Lower lobe of right lung (tissue), 2 donors: Measurements from ENCODE around the gene CNTN1. TPM values are rescaled to one million over a fixed set of nuclear protein-coding genes. Genes with fewer than 3 reads are reported as not detected.

Experiments used
- ATAC-seq, 2 donors: fragments of 200-7000 bp; cut with Tn5 transposase; one replicate each; pipeline ENCODE4 v1.9.1; 2020 to 2022; ENCODE audit warnings: mild to moderate bottlenecking in 2 of 2, moderate library complexity in 2 of 2
- DNase-seq: peaks from one replicate; pipeline ENCODE4 v3.0.0-alpha.2; 2020
- H3K27ac ChIP-seq: fragments of 200-600 bp; one replicate; pipeline ENCODE4 v1.8.0; 2022
- H3K27me3 ChIP-seq: fragments of 200-600 bp; one replicate; pipeline ENCODE4 v1.8.0; 2022; ENCODE audit warnings: low read depth
- H3K36me3 ChIP-seq: fragments of 200-600 bp; one replicate; pipeline ENCODE4 v1.8.0; 2022; ENCODE audit warnings: mild to moderate bottlenecking
- H3K4me1 ChIP-seq: fragments of 200-600 bp; one replicate; pipeline ENCODE4 v1.8.0; 2022
- H3K4me3 ChIP-seq: fragments of 200-600 bp; one replicate; pipeline ENCODE4 v1.8.0; 2022; ENCODE audit warnings: mild to moderate bottlenecking
- H3K9me3 ChIP-seq: fragments of 200-600 bp; one replicate; pipeline ENCODE4 v1.8.0; 2022
- intact Hi-C: fragments of 100-400 bp; cut with DNase I; formaldehyde crosslinking; loops from one replicate; pipeline ENCODE4 v1.11.0; 2022
- total RNA-seq: library from RNA; stranded (reverse); fragmentation: NEBNext Ultra II Directional; extraction: Animal tissue kit (Norgen Biotek cat#: 25700); gene quantifications from one replicate; pipeline ENCODE4 v1.2.1, GENCODE V29; 2021
- TF ChIP-seq, protein P1 (sequence below): fragments of 200-600 bp; IDR thresholded peaks from one replicate; pipeline ENCODE4 v1.8.0; 2022; ENCODE audit warnings: antibody characterized with exemption, mild to moderate bottlenecking
- donor health status: DM: no; HTN: yes; CAD: no; lungs with severe emphysema.

The CNTN1 gene
- total RNA-seq, 1 donor from 2014 or later = 12.3 TPM

DNA sequence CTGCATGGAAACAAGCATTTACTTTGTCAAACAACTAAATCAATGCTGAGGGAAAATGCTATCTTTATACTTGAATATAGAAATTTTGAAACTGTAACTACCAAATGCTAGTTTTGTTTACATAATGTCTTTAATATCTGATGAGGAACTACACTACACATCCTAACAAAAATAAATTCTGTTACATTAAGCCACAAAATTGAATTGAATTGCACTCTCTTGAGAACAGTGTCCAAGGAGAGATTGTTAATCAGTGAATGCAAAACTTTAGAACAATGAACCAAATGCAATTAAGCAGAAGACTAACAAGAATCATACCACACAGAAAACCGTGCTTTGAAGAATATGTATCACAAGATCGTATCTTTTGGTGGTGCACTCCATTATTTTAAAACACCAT is 141.6 kb downstream of the CNTN1 start:
- DNase-seq = no peak
- TF ChIP-seq, protein P1, sequence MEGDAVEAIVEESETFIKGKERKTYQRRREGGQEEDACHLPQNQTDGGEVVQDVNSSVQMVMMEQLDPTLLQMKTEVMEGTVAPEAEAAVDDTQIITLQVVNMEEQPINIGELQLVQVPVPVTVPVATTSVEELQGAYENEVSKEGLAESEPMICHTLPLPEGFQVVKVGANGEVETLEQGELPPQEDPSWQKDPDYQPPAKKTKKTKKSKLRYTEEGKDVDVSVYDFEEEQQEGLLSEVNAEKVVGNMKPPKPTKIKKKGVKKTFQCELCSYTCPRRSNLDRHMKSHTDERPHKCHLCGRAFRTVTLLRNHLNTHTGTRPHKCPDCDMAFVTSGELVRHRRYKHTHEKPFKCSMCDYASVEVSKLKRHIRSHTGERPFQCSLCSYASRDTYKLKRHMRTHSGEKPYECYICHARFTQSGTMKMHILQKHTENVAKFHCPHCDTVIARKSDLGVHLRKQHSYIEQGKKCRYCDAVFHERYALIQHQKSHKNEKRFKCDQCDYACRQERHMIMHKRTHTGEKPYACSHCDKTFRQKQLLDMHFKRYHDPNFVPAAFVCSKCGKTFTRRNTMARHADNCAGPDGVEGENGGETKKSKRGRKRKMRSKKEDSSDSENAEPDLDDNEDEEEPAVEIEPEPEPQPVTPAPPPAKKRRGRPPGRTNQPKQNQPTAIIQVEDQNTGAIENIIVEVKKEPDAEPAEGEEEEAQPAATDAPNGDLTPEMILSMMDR = no peak
- intact Hi-C loops = no loop called here
- no peaks in the 10 kb centered on the region for H3K9me3 ChIP-seq
- H3K4me3 ChIP-seq = no peak overlapping the region
- H3K27me3 ChIP-seq = no peaks in the 10 kb centered on the region
- no peak for ATAC-seq
- H3K36me3 ChIP-seq = no peaks in the 10 kb centered on the region
- H3K27ac ChIP-seq = no peak overlapping the region
- H3K4me1 ChIP-seq = no peaks in the 10 kb centered on the region

DNA sequence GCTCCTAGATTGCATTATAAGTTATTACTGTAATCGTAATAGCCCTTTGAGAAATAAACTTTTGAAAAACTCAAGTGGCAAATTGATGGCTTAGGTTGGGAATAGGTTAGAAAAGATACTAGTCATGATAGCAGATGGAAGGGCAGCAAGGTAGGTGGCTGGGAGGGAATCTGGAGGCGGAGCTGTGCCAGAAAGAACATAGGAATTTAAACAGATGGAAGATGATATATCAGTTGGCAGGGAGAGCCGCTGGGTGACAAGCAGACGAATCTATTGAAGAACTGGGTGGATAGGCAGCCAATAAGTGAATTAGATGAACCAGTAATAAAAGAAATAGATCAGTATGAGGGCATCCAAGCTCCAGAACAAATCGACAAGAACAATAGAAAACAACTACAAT is 142.1 kb downstream of the CNTN1 start:
- H3K27me3 ChIP-seq = no peaks in the 10 kb centered on the region
- H3K36me3 ChIP-seq = no peaks in the 10 kb centered on the region
- DNase-seq (no peak), ATAC-seq (no peak)
- intact Hi-C loops = no loop called here
- no peak overlapping the region for H3K4me3 ChIP-seq
- TF ChIP-seq, protein P1 = no peak
- H3K9me3 ChIP-seq = no peaks in the 10 kb centered on the region
- H3K27ac ChIP-seq = no peak overlapping the region
- H3K4me1 ChIP-seq = no peaks in the 10 kb centered on the region

DNA sequence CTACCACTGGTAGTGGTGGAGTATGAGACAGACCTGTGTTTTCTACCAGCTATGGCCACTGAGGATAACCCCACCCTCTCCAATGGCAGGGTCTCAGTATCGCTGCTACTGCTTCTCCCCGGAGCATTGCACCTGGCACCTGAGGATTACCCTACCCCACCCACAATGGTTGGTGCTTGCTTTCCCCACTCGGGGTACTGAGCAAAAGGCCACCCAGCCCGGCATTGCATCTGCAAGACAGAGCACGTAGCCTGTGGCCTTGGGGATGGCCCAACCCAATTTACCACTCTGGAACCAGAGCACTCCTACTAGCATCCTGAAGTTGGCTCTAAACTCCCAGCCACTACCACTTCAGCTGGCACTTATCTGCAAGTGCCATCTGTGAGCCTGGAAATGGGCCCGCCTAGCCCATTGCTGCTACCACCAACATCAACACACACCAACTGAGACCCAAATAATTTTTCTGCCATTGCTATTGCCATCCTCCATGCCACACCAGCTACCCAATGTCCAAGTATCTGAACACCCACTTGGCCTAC is 145.7 kb downstream of the CNTN1 start:
- Histone ChIP-seq H3K9me3 (no peaks in the 10 kb centered on the region), H3K4me3 (no peak overlapping the region), H3K4me1 (no peaks in the 10 kb centered on the region), H3K27me3 (no peaks in the 10 kb centered on the region), H3K36me3 (no peaks in the 10 kb centered on the region), H3K27ac (no peak overlapping the region)
- intact Hi-C loops = no loop called here
- TF ChIP-seq, protein P1 = no peak
- DNase-seq (no peak), ATAC-seq (peak in 1 of 2 donors; percentile 34)

DNA sequence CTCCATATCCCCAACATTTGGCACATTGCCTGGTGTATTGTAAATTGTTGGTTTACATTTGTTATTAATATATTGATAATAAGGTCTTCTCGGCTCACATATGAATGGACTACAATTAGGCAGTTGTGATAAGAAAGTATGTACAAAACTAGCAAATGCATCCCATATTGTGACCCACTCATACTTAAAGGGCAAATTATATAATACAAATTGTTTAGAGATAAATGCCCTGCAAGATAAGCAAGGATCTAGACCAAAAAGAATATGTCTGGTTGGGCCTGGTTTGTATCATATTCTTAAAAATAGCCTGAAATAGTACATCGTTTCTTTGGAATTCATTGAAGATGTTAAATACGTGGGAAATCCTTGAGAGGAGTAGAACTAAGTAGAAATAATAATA is 151.3 kb downstream of the CNTN1 start:
- TF ChIP-seq, protein P1 = no peak
- no peak overlapping the region for H3K4me3 ChIP-seq
- intact Hi-C loops = no loop called here
- H3K4me1 ChIP-seq = no peaks in the 10 kb centered on the region
- ATAC-seq (no peak), DNase-seq (no peak)
- H3K9me3 ChIP-seq = no peaks in the 10 kb centered on the region
- H3K27me3 ChIP-seq = no peaks in the 10 kb centered on the region
- no peak overlapping the region for H3K27ac ChIP-seq
- H3K36me3 ChIP-seq = no peaks in the 10 kb centered on the region

DNA sequence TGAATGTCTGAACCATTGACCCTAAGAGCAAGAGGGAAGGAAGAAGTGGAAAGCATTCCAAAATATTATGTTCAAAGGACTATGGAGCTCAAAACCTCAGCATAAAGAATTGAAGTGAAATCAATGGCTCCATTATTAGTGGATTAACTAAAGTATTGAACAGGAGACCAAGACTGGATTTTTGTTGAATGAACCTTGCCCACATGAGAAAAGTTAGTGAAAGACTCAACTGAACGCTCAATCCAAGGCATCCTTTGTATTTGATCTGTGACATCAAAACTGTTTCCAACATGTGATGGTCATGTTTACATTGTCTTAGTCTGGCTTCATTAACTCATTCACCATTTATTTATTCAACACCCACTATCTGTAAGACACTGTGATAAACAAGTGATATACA is 161.0 kb downstream of the CNTN1 start:
- Histone ChIP-seq H3K4me1 (no peaks in the 10 kb centered on the region), H3K36me3 (no peaks in the 10 kb centered on the region), H3K27me3 (no peaks in the 10 kb centered on the region), H3K27ac (no peak overlapping the region), H3K9me3 (no peaks in the 10 kb centered on the region), H3K4me3 (no peak overlapping the region)
- TF ChIP-seq, protein P1 = no peak
- DNase-seq (no peak), ATAC-seq (no peak)
- intact Hi-C loops = no loop called here

DNA sequence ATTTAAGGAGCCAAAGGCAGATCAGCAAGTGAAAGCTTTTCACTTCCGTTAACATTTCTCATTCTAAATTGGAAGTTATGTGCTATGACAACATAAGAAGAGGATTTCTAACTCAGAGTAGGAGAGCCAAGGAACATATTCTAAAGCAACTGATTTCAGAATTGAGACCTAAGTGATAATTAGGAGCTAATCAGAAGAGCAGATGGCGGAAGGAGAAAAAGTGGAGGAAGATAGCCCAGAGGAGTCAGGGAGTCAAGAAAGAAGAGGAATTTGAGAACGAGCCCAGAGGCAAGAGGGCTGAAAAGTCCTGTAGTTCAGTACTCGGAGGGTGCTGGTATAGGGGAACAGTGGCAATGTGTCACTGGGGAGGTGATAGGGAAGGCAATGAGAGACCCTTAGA is 162.4 kb downstream of the CNTN1 start:
- no peak for DNase-seq
- H3K27me3 ChIP-seq = no peaks in the 10 kb centered on the region
- H3K9me3 ChIP-seq = no peaks in the 10 kb centered on the region
- no peak for ATAC-seq
- no peaks in the 10 kb centered on the region for H3K4me1 ChIP-seq
- H3K4me3 ChIP-seq = no peak overlapping the region
- intact Hi-C loops = no loop called here
- TF ChIP-seq, protein P1 = no peak
- no peaks in the 10 kb centered on the region for H3K36me3 ChIP-seq
- no peak overlapping the region for H3K27ac ChIP-seq
